Right ventricle myocardium superior (tissue), 1 donor: ENCODE data around the gene CEACAM1. TPM values are rescaled to one million over a fixed set of nuclear protein-coding genes. Genes with fewer than 3 reads are reported as not detected.
A peak's percentile ranks its signal among the peaks of the same experiment; 100 is the strongest.
"Not testable (repeated sequence)": the region's sequence is repeated elsewhere in the genome, so short reads cannot be mapped to it uniquely, and the experiment has no call there.

Experiments
- ATAC-seq: fragments of 200-7000 bp; cut with Tn5 transposase; one replicate; pipeline ENCODE4 v1.9.1; 2020; ENCODE audit warnings: mild to moderate bottlenecking; ENCODE audit not compliant: poor library complexity
- DNase-seq: peaks from one replicate; pipeline ENCODE4 v3.0.0-alpha.2; 2020
- intact Hi-C: fragments of 100-400 bp; cut with DNase I; formaldehyde crosslinking; loops from one replicate; pipeline ENCODE4 v1.11.2; 2022
- total RNA-seq: library from RNA; stranded (reverse); fragmentation: NEBNext Ultra II Directional; extraction: Animal tissue kit (Norgen Biotek cat#: 25700); gene quantifications from one replicate; pipeline ENCODE4 v1.2.1, GENCODE V29; 2021
- donor health status: DM: no; HTN: yes; CAD: no; lungs with severe emphysema.

Gene CEACAM1
- total RNA-seq, 1 donor from 2014 or later = 2.6 TPM

DNA sequence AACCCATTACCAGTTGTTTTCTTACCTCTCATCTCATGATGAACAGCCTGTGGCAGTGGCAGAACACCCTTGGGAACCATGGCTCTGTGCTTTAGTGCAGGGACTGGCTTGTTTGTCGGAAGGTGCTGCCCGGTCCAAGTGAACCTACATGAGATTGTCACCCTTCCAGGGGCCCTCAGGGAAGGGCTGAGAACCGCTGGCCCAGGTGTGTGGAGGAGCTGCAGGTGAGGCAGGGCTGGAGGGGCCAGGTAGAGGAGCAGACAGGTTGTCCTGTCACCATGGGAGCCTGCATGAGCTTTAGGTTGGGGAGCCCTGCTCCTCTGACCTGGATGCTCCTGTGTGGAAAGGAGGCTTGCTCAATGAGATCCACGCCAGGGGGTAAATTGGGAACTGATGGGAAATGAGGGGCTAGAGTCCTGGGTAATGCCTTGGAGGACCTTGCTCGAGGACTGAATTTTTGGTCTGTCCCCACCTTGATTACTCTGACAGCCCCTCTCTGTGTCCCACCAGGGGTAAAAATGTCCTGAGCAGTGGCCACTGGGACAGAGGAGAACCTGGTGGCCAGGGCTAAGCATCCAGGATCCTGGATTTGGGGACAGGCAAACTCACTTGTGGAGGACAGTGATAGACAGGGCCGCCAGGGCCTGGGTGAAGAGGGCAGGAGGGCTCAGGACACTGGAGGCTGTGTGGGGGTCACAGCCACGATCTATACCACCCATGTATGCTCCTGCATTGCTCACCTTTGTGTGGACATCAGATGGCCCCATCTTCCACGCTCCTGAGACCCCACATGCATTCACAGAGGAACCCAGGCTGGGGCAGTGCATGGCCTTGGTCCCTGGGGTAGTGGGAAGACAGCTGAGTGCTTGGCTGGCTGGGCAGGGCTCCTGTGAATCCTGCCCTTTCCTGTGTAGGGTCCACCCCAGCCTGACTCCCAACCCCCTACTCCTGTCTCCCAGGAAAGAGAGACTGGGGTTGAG, 24.1 kb upstream of the CEACAM1 start:
- ATAC-seq = no peak
- DNase-seq = no peak
- intact Hi-C loops = no loop called here

DNA sequence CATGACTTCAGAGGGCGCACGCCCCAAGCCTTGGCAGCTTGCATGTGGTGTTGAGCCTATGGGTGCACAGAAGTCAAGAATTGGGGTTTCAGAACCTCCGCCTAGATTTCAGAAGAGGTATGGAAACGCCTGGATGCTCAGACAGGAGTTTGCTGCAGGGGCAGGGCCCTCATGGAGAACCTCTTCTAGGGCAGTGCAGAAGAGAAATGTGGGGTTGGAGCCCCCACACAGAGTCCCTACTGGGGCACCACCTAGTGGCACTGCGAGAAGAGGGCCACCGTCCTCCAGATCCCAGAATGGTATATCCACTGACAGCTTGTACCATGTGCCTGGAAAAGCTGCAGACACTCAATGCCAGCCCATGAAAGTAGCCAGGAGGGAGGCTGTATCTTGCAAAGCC, 22.2 kb upstream of the CEACAM1 start:
- intact Hi-C loops, ATAC-seq, DNase-seq: not testable (repeated sequence)

DNA sequence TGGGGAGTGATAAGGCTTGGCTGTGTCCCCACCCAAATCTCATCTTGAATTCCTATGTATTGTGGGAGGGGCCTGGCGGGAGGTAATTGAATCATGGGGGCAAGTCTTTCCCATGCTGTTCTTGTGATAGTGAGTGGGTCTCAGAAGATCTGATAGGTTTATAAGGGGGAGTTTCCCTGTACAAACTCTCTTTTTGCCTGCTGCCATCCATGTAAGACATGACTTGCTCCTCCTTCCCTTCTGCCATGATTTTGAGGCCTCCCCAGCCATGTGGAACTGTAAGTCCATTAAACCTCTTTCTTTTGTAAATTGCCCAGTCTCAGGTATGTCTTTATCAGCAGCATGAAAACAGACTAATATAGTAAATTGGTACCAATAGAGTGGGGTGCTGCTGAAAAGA, 20.8 kb upstream of the CEACAM1 start:
- intact Hi-C loops = not testable (repeated sequence)

DNA sequence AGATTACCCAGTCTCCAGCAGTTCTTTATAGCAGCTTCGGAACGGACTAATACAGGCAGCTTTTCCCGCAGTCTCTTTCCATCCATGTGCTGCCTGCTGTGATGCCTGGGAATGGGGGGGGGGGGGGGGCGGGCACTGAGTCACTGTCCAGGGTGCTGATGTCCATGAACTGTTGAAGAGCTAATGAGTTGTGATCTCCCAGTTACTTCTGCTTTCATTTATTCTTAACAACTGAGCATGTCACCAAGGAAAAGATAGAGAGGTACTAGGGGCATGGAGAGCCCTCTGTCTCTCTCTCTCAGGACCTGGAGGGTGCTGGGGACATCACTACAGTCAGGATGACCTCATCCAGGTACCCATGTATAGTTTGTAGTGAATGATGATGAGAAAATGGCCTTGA, 20.3 kb upstream of the CEACAM1 start:
- DNase-seq (no peak), ATAC-seq (no peak)
- intact Hi-C loops = no loop called here

More for the DNA sequence above, 20.8 kb upstream of the CEACAM1 start:
- not testable (repeated sequence) for ATAC-seq, DNase-seq

DNA sequence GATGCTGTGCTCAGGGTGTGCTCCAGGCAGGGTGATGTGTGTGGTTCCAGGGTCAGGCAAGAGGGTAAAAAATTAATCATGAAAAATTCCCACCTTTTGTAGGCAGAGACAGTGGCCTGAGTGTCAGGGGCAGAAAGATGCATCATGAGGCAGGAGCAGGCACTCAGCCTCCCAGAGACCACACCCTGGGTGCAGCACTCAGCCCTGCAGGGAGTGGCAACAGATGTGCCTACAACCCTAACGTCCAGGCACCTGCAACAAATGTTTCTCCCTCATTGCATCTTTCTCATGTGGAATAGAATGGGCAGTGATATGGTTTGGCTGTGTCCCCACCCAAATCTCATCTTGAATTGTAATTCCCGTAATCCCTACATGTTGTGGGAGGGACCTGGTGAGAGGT, 19.6 kb upstream of the CEACAM1 start:
- ATAC-seq = no peak
- DNase-seq = no peak
- intact Hi-C loops = no loop called here

DNA sequence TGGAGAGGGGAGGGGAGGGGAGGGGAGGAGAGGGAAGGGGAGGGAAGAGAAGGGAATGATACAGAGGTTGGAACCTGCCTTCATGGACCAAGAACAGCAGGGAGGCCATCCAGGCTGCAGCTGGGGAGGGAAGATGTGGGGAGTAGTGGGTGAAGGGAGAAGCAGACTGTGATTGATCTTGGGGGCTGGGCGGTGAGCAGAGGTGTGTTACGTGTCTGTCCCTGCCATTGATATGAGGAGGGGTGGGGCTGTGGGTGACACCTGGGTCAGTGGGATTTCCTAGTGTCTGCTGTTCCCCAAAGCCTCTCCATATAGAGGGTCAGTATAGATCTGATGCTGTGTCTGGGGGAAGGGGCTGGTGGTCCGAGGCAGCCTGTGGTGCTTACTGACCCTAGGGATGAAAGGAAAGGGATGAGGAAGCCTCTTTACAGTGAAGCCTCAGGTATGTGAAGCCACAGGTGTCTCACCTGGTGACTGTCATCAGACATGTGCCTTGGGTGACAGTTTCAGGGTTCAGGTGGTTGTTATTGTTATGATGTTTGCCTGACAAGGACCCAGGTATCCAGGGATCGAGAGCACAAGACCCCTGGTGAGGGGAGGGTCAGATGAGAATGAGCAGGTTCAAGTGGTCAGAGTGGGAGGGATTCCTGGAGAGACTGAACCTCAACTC, 18.7 kb upstream of the CEACAM1 start:
- DNase-seq (no peak), ATAC-seq (no peak)
- intact Hi-C loops = no loop called here

DNA sequence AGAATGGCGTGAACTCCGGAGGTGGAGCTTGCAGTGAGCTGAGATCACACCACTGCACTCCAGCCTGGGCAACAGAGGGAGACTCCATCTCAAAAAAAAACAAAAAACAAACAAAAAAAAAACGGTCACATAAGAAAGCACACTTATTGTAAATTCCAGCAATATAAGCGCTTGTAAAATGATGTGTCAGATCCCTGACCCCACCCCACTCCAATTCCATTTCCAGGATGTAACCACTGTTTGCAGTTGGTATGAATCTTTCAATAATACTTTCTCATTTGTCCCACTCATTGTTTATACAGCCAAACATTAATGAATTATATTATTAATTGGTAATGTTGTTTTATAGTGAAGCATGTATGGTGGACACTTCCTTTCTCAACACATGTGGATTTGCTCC, 15.9 kb upstream of the CEACAM1 start:
- intact Hi-C loops = no loop called here
- DNase-seq (no peak), ATAC-seq (no peak)

DNA sequence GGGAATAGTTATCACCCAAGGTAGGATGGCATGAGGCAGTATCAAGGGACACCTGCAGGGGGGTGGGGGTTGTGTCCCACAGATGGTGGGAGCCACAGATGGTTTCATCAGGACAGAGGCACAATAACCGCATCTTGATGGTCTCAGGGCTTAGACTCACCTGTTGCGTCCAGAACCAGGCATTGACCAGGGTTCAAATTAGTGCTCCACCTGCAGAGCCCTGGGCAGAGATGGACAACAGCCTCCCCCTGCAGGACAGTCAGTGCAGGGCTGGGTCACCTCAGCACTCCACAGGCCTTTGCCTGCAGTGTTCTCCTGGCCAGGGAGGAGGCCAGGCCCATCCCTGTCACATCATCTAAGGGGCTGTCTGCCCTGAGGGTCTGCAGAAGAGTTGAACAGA, 14.5 kb upstream of the CEACAM1 start:
- DNase-seq (no peak), ATAC-seq (no peak)
- intact Hi-C loops = no loop called here

DNA sequence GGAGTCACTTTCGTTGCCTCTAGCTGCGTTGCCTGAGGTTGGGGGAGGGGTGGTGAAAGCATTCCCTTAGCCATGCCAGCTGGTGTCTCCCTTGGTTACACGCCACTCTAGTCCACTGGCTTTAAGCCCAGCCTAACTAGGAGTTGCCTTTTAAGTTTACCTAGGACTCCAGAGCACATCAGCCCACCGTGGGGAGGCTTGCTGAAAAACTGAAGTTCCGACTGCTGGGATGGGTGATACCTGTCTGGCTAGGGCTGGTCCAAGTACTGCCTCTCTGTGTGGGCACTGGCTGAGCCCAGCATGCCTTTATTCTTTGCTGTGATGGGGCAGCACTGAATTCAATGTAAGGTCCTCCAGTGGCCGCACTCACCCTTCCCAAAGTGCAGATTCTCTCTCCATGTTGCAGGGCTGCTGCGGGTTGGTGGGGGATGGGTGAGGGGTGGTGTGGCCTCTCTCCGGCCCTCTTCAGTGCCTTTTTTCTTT, 11.8 kb upstream of the CEACAM1 start:
- DNase-seq (no peak), ATAC-seq (no peak)
- intact Hi-C loops = no loop called here

DNA sequence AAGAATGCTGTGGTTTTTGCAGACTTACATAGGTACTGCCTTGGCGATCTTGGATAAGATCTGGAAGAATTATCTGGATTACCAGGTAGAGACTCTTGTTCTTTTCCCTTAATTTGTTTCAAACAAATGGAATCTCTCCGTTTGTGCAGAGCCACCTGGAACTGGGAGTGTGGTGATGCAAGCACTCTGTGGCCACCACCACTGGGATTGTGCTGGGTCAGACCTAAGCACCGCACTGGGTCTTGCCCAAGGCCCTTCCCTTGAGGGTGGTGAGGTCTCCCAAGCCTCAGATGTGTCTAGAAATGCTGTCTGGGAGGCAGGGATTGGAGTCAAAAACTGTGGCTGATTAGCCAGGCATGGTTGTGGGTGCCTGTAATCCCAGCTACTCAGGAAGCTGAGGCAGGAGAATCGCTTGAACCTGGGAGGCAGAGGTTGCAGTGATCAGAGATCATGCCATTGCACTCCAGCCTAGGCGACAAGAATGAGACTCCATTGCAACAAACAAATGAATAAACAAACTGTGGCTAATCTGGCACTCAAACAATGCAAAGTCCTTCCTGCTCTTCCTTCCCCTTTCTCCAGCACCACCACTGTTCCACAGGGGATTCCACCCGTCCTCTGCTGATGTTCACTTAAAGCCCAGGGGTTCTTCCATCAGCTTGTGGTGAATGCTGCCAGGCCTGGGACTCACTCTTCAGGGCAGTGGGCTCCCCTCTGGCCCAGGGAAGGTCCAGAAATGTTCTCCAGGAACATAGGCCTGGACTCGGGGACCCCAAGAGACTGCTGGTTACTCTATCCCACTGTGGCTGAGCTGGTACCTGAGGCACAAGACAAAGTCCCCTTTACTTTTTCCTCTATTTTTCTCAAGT, 10.8 kb upstream of the CEACAM1 start:
- DNase-seq (no peak), ATAC-seq (no peak)
- intact Hi-C loops = no loop called here

DNA sequence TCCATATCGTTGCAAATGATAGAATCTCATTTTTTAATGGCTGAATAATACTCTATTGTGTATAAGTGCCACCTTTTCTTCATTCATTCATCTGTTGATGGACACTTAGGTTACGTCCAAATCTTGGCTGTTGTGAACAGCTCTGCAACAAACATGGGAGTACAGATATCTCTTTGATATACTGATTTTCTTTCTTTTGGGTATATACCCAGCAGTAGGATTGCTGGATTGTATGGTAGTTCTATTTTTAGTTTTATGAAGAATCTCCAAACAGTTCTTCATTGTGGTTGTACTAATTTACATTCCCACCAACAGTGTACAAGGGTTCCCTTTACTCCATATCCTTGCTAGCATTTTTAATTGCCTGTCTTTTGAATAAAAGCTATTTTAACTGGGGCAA, 7.0 kb upstream of the CEACAM1 start:
- DNase-seq, ATAC-seq, intact Hi-C loops: not testable (repeated sequence)

DNA sequence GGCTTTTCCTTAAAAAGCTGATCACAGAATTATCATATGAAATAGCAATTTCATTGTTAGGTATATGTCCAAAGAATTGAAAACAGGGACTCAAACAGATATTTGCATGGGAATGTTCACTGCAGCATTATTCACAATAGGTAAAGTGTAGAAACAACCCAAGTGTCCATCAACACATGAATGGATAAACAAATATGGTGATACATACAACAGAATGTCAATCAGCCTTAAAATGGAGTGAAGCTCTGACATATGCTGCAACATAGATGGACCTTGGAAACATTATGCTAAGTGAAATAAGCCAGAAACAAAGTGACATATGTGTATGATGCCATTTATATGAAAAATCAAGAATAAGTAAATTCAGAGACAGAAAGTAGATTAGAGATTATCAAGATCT, 6.1 kb upstream of the CEACAM1 start:
- DNase-seq (no peak), ATAC-seq (no peak)
- intact Hi-C loops = no loop called here

DNA sequence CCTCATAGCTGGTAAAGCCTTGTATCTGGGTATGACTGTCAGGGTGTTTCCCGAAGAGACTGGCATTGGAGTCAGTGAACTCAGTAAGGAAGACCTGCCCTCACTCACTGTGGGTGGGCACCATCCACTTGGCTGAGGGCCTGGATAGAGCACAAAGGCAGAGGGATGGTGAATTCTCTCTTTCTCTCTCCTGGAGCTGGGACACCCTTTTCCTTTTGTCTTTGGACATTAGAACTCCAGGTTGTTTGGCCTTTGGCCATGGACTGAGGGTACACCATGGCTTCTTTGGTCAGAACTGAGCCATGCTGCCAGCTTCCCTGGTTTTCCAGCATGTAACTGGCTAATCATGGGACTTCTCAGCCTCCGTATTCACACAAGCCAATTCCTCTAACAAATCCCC, 4.6 kb upstream of the CEACAM1 start:
- ATAC-seq = no peak
- no peak for DNase-seq
- intact Hi-C loops = no loop called here

DNA sequence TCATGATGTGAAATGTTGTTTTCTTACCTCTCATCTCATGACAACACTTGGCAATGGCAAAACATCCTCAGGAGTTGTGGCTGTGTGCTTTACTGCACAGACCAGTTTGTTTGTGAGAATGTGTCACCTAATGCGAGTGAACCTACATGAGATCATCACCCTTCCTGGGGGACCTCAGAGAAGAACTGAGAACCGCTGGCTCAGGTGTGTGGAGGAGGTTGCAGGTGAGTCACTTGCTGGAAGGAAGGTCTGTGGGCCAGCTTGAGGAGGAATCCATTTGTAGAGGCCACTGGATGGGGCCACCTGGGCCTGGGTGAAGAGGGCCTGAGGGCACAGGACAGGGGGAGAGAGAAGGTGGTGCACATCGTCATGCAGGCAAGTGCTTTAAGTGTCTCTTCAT, 3.0 kb upstream of the CEACAM1 start:
- DNase-seq = no peak
- intact Hi-C loops = no loop called here
- no peak for ATAC-seq

DNA sequence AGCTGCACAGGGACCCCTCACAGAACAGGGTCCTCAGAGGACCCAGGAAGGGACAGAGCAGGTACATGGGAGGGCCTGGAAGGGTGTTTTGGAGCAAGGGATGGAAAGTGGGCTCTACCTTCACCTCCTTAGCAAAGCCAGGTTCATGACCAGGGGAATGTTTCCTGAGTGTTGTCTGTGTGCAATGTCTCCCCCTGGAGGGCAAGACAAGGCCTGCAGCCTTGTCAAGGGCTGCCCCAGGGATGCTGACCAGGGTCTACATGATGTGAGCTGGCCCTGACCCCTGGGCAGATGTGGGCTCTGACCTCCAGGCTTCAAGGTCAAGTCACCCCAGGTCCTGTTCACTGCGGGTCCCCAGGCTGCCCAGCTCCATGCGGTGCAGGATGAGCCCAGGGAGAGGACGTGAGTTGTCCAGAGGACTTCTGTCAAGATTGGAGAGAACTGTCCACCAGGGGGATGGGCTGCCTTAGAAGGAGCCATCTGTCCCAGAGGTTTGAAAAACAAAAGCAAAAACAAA, 1.0 kb upstream of the CEACAM1 start:
- DNase-seq (peak; percentile 67), ATAC-seq (peak; percentile 74)
- intact Hi-C loops = loop anchor here (5.0 kb wide), 2 partner anchors 62 to 77 kb away; no protein-coding TSS in a partner anchor

DNA sequence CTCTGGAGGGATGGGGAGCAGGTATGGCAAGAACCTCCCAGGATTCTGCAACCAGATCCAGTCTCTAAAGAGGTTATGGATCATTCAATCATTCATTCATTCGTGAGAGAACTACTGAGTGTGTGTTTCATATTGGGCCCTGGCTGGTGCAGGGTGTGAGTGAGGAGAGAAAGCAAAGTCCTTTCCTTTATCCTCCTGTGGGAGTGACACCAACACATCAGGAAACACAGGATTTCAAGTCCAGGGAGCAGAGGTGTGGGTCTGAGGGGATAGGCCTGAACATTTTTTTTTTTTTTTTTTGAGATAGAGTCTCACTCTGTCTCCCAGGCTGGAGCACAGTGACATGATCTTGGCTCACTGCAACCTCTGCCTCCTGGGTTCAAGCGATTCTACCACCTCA, 3.3 kb downstream of the CEACAM1 start:
- intact Hi-C loops = loop anchor here (5.0 kb wide), 2 partner anchors 58 to 73 kb away; no protein-coding TSS in a partner anchor
- ATAC-seq (no peak), DNase-seq (no peak)

DNA sequence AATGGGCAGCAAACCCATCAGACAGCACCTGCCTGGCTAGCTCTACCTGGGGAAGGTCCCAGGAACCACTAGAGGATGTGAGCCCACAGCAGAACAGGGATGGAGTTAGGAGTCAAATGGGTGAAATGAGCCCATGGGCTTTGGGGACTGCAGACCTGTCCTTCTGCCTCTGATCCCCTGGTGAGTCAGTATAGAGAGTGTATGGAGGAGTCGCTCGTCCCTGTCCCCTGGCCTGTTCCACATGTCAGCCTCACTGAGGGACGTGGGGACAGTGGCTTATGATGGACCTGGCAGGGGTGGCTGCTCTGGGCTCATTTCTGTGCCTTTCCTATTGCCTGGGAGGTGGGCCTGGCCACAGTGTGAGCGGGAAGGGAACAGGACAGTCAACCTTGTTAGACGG, 4.0 kb downstream of the CEACAM1 start:
- no peak for ATAC-seq
- intact Hi-C loops = no loop called here

DNA sequence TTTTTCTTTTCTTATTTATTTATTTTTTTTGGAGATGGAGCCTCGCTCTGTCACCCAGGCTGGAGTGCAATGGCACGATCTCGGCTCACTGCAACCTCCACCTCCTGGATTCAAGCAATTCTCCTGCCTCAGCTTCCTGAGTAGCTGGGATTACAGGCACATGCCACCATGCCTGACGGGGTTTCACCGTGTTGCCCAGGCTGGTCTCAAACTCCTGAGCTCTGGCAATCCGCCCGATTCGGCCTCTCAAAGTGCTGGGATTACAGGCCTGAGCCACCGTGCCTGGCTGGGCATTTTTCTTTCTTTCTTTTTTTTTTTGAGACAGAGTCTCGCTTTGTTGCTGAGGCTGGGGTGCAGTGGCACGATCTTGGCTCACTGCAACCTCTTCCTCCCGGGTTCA, 6.0 kb downstream of the CEACAM1 start:
- DNase-seq, intact Hi-C loops, ATAC-seq: not testable (repeated sequence)

More for the DNA sequence above, 4.0 kb downstream of the CEACAM1 start:
- DNase-seq = no peak
